ENCODE data around the gene PRKCD. TPM values are rescaled to one million over a fixed set of nuclear protein-coding genes. Genes with fewer than 3 reads are reported as not detected.

PRKCD gene
- total and polyA plus RNA-seq, 9 of the 15 experiments (the other 6 are each of a cell fraction or from before 2014, with no cell fraction given), result 2.5 to 19.5 (median 6.1) TPM

- in situ Hi-C loops (cut with MboI) (no loop called here), intact Hi-C loops (cut with micrococcal nuclease) (loop anchor here (10.0 kb wide), 1 partner anchor 47 kb away; no protein-coding TSS in a partner anchor)
- no peak for ATAC-seq
- no peak overlapping the region for H3K27ac ChIP-seq (ENCODE audit: extremely low read depth, low read depth, low read length)
- H4K20me1 ChIP-seq (replicated peaks; ENCODE audit: control insufficient read depth, insufficient read depth, low read length), result no peaks in the 10 kb centered on the region
- ChIA-PET CTCF (ENCODE audit: low intra/inter-chr PET ratio) (no interaction called here), POLR2A (interaction anchor here (1.2 kb wide), 1 partner anchor 113 kb away, joined by 4 read pairs; no protein-coding TSS in a partner anchor)
- no peak for FAIRE-seq
- H3K27me3 ChIP-seq (ENCODE audit: control insufficient read depth in 2 of 2, insufficient read depth in 2 of 2, low read length in 2 of 2), result no peaks in the 10 kb centered on the region
- peaks cover 98% of the 10 kb centered on the region for H3K36me3 ChIP-seq (ENCODE audit: control insufficient read depth, insufficient read depth, low read length)
- peak; percentile 49; the same call in 1 of the 2 replicates for TF ChIP-seq POLR2G (IDR thresholded peaks at IDR 0.05; ENCODE audit: low read depth, low read length)
- no peak for TF ChIP-seq HOXB6 (CRISPR knock-in tag; IDR thresholded peaks at IDR 0.05; ENCODE audit: borderline replicate concordance)
- no TSS peak for BruUV-seq (replicated peaks)
- no peak overlapping the region for H3K9ac ChIP-seq (ENCODE audit: insufficient read depth in 1 of 2, low read depth in 2 of 2, low read length in 2 of 2)
- H3K79me2 ChIP-seq (ENCODE audit: control insufficient read depth, insufficient read depth, low read length), result no peaks in the 10 kb centered on the region
- no peak overlapping the region for H3K4me3 ChIP-seq
- no peak overlapping the region for H2AFZ ChIP-seq (ENCODE audit: low read depth, low read length)
- DNase-seq (ENCODE audit: extremely low read depth in 1 of 4, low spot score in 3 of 4), result peak in 1 of 4 experiments; percentile 5
- H3K9me3 ChIP-seq (replicated peaks; ENCODE audit: control insufficient read depth, insufficient read depth, low read depth, low read length), result no peaks in the 10 kb centered on the region
- no peaks in the 10 kb centered on the region for H3K9me1 ChIP-seq (ENCODE audit: control insufficient read depth, insufficient read depth, low read length)
- WGBS (ENCODE audit: insufficient coverage, low coverage, missing lambda C conversion rate), result 85% methylated on average over 16 of the region's 24 CpGs
- no peak overlapping the region for H3K4me2 ChIP-seq (ENCODE audit: insufficient read depth, low read length)
- peaks cover 0 to 12% of the 10 kb centered on the region in 2 experiments; a peak in 1 of 5 replicates for H3K4me1 ChIP-seq (replicated peaks in 1 of 2; ENCODE audit: control insufficient read depth in 2 of 2, insufficient read depth in 2 of 2, low read length in 2 of 2)
These were observed 67.2 kb downstream of the PRKCD start for GRCh38 chr3:53227993-53228885.

GRCh38 chr3:53229171-53229570 lies 68.2 kb downstream of the PRKCD start:
- peak; percentile 64 for TF ChIP-seq RBM22 (IDR thresholded peaks at IDR 0.05; ENCODE audit: low read depth, low read length, poor library complexity, severe bottlenecking)
- no peak for TF ChIP-seq THRA (IDR thresholded peaks at IDR 0.05)
- peak; percentile 52 for TF ChIP-seq POLR2G (IDR thresholded peaks at IDR 0.05; ENCODE audit: low read depth, low read length)
- Histone ChIP-seq H3K9me3 (replicated peaks; ENCODE audit: control insufficient read depth, insufficient read depth, low read depth, low read length) (no peaks in the 10 kb centered on the region), H3K27ac (ENCODE audit: extremely low read depth, low read depth, low read length) (no peak overlapping the region), H3K4me2 (ENCODE audit: insufficient read depth, low read length) (no peak overlapping the region), H3K9me1 (ENCODE audit: control insufficient read depth, insufficient read depth, low read length) (no peaks in the 10 kb centered on the region), H3K79me2 (ENCODE audit: control insufficient read depth, insufficient read depth, low read length) (no peaks in the 10 kb centered on the region), H3K4me1 (replicated peaks in 1 of 2; ENCODE audit: control insufficient read depth in 2 of 2, insufficient read depth in 2 of 2, low read length in 2 of 2) (peaks cover 0 to 9% of the 10 kb centered on the region in 2 experiments; a peak in 1 of 5 replicates), H3K36me3 (ENCODE audit: control insufficient read depth, insufficient read depth, low read length) (peaks cover 100% of the 10 kb centered on the region), H2AFZ (ENCODE audit: low read depth, low read length) (no peak overlapping the region), H4K20me1 (replicated peaks; ENCODE audit: control insufficient read depth, insufficient read depth, low read length) (no peaks in the 10 kb centered on the region), H3K9ac (ENCODE audit: insufficient read depth in 1 of 2, low read depth in 2 of 2, low read length in 2 of 2) (no peak overlapping the region), H3K4me3 (no peak overlapping the region), H3K27me3 (ENCODE audit: control insufficient read depth in 2 of 2, insufficient read depth in 2 of 2, low read length in 2 of 2) (no peaks in the 10 kb centered on the region)
- FAIRE-seq (no peak), ATAC-seq (no peak), DNase-seq (ENCODE audit: extremely low read depth in 1 of 4, low spot score in 3 of 4) (peak in 1 of 4 experiments; percentile 8)
- in situ Hi-C loops (cut with MboI), result no loop called here
- BruUV-seq (replicated peaks), result no TSS peak
- CTCF ChIA-PET (ENCODE audit: low intra/inter-chr PET ratio), result no interaction called here
- WGBS (ENCODE audit: insufficient coverage, low coverage, missing lambda C conversion rate), result 100% methylated on average over 7 of the region's 14 CpGs
- POLR2A ChIA-PET, result no interaction called here
- intact Hi-C loops (cut with micrococcal nuclease), result loop anchor here (10.0 kb wide), 1 partner anchor 46 kb away; no protein-coding TSS in a partner anchor
